HCT116 (cell line): ENCODE data around the gene TMEM269. TPM values are rescaled to one million over a fixed set of nuclear protein-coding genes. Genes with fewer than 3 reads are reported as not detected.

ENCODE experiments used
- ATAC-seq: fragments of 200-7000 bp; cut with Tn5 transposase; 2 replicates; pipeline ENCODE4 v1.9.1; 2020; ENCODE audit warnings: mild to moderate bottlenecking, moderate library complexity
- BruUV-seq: library from RNA; stranded (reverse); fragments of 400-500 nt; replicated peaks from 2 replicates; lab custom pipeline; 2021; lab: Mats Ljungman, UMichigan
- CTCF ChIA-PET: fragments of 300-600 bp; sonication (Branson Sonifier 250); formaldehyde crosslinking; loops from one replicate; lab custom pipeline; 2021; ENCODE audit warnings: antibody characterized with exemption; lab: Charles Lee
- POLR2A ChIA-PET: fragments of 300-600, 350-600 bp; sonication (Branson Sonifier 250); formaldehyde crosslinking; loops from one replicate; lab custom pipeline; 2021; ENCODE audit warnings: antibody characterized with exemption; lab: Charles Lee
- RAD21 ChIA-PET, 2 experiments: fragments of 300-600 bp; sonication (Branson Sonifier 250); formaldehyde crosslinking; loops; one replicate each; lab custom pipeline; 2023; ENCODE audit warnings: low total read pairs in 2 of 2; ENCODE audit not compliant: uncharacterized antibody in 2 of 2, unreplicated experiment in 2 of 2, low non-redundant PET in 1 of 2; lab: Charles Lee
- DNase-seq: peaks from one replicate; pipeline ENCODE4 v3.0.0-alpha.2; 2010; ENCODE audit warnings: low read depth, low spot score
- H2AFZ ChIP-seq: fragments of 200-600 bp; shearing (Covaris generic), sonication (generic); 2 replicates; pipeline ENCODE4 v1.6.1; 2017; ENCODE audit warnings: low read depth, mixed run types, mixed read lengths, antibody characterized with exemption, low read length; ENCODE audit not compliant: poor library complexity, severe bottlenecking
- H3K27ac ChIP-seq: 2 replicates; pipeline ENCODE4 v1.5.1; 2012; ENCODE audit warnings: low read depth, low read length
- H3K27me3 ChIP-seq: fragments of 200-600 bp; sonication (generic); 2 replicates; pipeline ENCODE4 v1.6.1; 2016; ENCODE audit warnings: mixed run types, low read length, mixed read lengths; ENCODE audit not compliant: insufficient read depth
- H3K36me3 ChIP-seq, 2 experiments: fragments of 200-500 bp in 1 of 2; fragments of 200-600 bp in 1 of 2; sonication (Bioruptor generic) in 1 of 2; sonication (generic) in 1 of 2; 2 replicates each; pipeline versions ENCODE4 v1.5.1 to v1.6.1; 2014 to 2016; ENCODE audit warnings: low read length in 2 of 2, inconsistent platforms in 1 of 2, mixed read lengths in 1 of 2, mixed run types in 1 of 2; ENCODE audit not compliant: insufficient read depth in 2 of 2, control insufficient read depth in 1 of 2
- H3K4me1 ChIP-seq, 2 experiments: fragments of 200-600 bp in 1 of 2; sonication (generic) in 1 of 2; 2 replicates each; pipeline versions ENCODE4 v1.5.1 to v1.6.1; 2012 to 2017; ENCODE audit warnings: low read length in 2 of 2, inconsistent platforms in 1 of 2, mild to moderate bottlenecking in 1 of 2, mixed read lengths in 1 of 2, mixed run types in 1 of 2, moderate library complexity in 1 of 2; ENCODE audit not compliant: insufficient read depth in 2 of 2, control insufficient read depth in 1 of 2
- H3K4me2 ChIP-seq: fragments of 200-600 bp; sonication (generic); 2 replicates; pipeline ENCODE4 v1.6.1; 2017; ENCODE audit warnings: mixed run types, low read length, mixed read lengths
- H3K4me3 ChIP-seq, 2 experiments: fragments of 200-600 bp in 1 of 2; sonication (generic) in 1 of 2; replicated peaks in 1 of 2; 2 replicates each; pipeline ENCODE4 v1.5.1; 2011 to 2016; ENCODE audit warnings: low read length in 2 of 2, control low read depth in 1 of 2, low read depth in 1 of 2, mild to moderate bottlenecking in 1 of 2, mixed read lengths in 1 of 2, mixed run types in 1 of 2
- H3K79me2 ChIP-seq: fragments of 200-600 bp; sonication (generic); 2 replicates; pipeline ENCODE4 v1.6.1; 2017; ENCODE audit warnings: mild to moderate bottlenecking, mixed run types, low read length, moderate library complexity, mixed read lengths; ENCODE audit not compliant: insufficient read depth
- H3K9ac ChIP-seq: fragments of 200-600 bp; sonication (generic); 2 replicates; pipeline ENCODE4 v1.6.1; 2016; ENCODE audit warnings: low read length, mixed read lengths
- H3K9me2 ChIP-seq: fragments of 200-600 bp; sonication (generic), shearing (Covaris generic); 2 replicates; pipeline ENCODE4 v1.6.1; 2017; ENCODE audit warnings: mixed run types, mild to moderate bottlenecking, moderate library complexity; ENCODE audit not compliant: insufficient read depth
- H3K9me3 ChIP-seq, 2 experiments: fragments of 200-500 bp in 1 of 2; fragments of 200-600 bp in 1 of 2; sonication (Bioruptor generic) in 1 of 2; sonication (generic) in 1 of 2; 2 replicates each; pipeline ENCODE4 v1.6.1; 2014 to 2017; ENCODE audit warnings: low read length in 2 of 2, mixed read lengths in 2 of 2, inconsistent platforms in 1 of 2, low read depth in 1 of 2, mild to moderate bottlenecking in 1 of 2, mixed run types in 1 of 2, moderate library complexity in 1 of 2; ENCODE audit not compliant: control insufficient read depth in 1 of 2, insufficient read depth in 1 of 2
- H4K20me1 ChIP-seq: fragments of 200-600 bp; sonication (generic), shearing (Covaris generic); 2 replicates; pipeline ENCODE4 v1.6.1; 2017; ENCODE audit warnings: mixed run types, mild to moderate bottlenecking, moderate library complexity; ENCODE audit not compliant: insufficient read depth
- CBX3 ChIP-seq: IDR thresholded peaks from 2 replicates; pipeline ENCODE4 v1.6.1; 2012; ENCODE audit warnings: low read depth
- CTCF ChIP-seq, 3 experiments: fragments of 200-600 bp in 1 of 3; sonication (generic) in 1 of 3; IDR thresholded peaks in 2 of 3; conservative IDR thresholded peaks in 1 of 3; 2 replicates each; pipeline ENCODE4 v1.5.1; 2012 to 2017; ENCODE audit warnings: low read depth in 2 of 3, low read length in 2 of 3, antibody characterized with exemption in 1 of 3, borderline replicate concordance in 1 of 3, control low read depth in 1 of 3, mild to moderate bottlenecking in 1 of 3, mixed read lengths in 1 of 3, mixed run types in 1 of 3, moderate library complexity in 1 of 3; ENCODE audit not compliant: insufficient read depth in 1 of 3
- EGR1 ChIP-seq: IDR thresholded peaks from 2 replicates; pipeline ENCODE4 v1.6.1; 2012; ENCODE audit warnings: low read depth
- EZH2phosphoT487 ChIP-seq: fragments of 200-600 bp; IDR thresholded peaks from 2 replicates; pipeline ENCODE4 v1.6.1; 2018; ENCODE audit warnings: antibody characterized with exemption, borderline replicate concordance
- JUND ChIP-seq: IDR thresholded peaks from 2 replicates; pipeline ENCODE4 v1.6.1; 2012
- MAX ChIP-seq: IDR thresholded peaks from 2 replicates; pipeline ENCODE4 v1.6.1; 2012
- POLR2AphosphoS5 ChIP-seq: IDR thresholded peaks from 2 replicates; pipeline ENCODE4 v1.6.1; 2011; ENCODE audit warnings: mild to moderate bottlenecking, low read depth, low read length, moderate library complexity
- SP1 ChIP-seq: IDR thresholded peaks from 2 replicates; pipeline ENCODE4 v1.6.1; 2012; ENCODE audit warnings: low read depth
- YY1 ChIP-seq: IDR thresholded peaks from 2 replicates; pipeline ENCODE4 v1.6.1; 2011; ENCODE audit warnings: low read length, low read depth, moderate library complexity, mild to moderate bottlenecking; ENCODE audit not compliant: insufficient replicate concordance; ENCODE audit errors: extremely low read depth
- ZFX ChIP-seq: fragments of 450-650 bp; IDR thresholded peaks from 2 replicates; pipeline ENCODE4 v1.6.1; 2017
- intact Hi-C: fragments of 100-400 bp; cut with micrococcal nuclease; formaldehyde crosslinking; loops from 2 replicates; pipeline ENCODE4 v1.10.0; 2022
- total RNA-seq: library from RNA; stranded (reverse); gene quantifications from one replicate; pipeline ENCODE4 v1.2.1, GENCODE V29; 2021; ENCODE audit not compliant: unreplicated experiment

The TMEM269 gene
- total RNA-seq, 1 experiment from 2014 or later = 0.34 TPM

DNA sequence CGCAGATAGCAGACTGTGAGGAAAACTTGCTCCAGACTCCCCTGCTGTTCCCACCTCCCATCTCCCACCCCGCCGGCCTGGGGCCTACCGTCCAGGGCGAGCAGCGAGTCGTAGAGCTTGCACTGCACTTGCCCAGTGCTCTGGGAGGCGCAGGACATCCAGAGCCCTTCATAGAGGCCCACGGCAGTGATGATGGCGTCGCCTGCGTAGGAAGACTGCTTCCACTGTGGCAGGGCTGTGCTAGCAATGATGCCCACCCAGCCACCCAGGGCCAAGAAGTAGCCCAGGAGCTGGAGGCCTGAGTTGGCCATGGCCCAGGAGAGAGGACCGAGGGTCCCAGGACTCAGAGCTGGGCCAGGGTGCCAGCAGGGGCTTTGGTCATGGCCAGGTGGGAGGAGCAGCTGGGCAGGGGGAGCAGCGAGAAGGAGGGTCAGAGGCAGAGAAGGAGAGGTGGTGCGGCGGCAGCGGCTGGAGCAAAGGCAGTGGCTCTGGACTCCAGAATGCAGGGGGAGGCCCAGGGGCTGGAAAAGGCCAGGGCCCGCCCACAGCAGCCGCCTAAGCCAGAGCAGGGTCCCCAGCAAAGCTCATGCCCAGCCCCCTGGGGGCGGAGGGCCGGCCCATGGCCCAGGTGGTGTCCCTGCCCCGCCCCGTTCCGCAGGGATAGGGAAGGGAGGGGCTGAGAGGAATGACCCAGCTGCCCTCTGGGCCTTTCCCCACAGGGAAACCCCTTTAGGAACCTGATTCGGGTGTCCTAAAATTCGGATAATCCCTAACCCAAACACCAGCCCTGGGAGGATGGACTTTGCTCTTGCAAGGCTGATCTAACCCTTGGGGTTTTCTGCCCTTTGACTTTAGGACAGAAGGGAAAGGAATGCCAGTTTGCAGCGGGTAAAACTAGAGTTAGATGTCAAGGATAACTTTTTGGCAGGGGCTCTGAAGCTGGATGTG, 44.8 kb upstream of the TMEM269 start, which contains the start of gene CLDN19:
CLDN19 (minus strand) TSS at position 484 of the 948 bp plus-strand sequence; CDS start at position 311, 173 bp downstream.
- H3K9me3 ChIP-seq = no peaks in the 10 kb centered on the region
- no peaks in the 10 kb centered on the region for H4K20me1 ChIP-seq
- no peak within 1 kb of the TSS for H3K27ac ChIP-seq
- no peak within 1 kb of the TSS for H3K4me3 ChIP-seq
- no peak within 1 kb of the TSS for H3K9ac ChIP-seq
- POLR2A ChIA-PET = no interaction called here
- no peaks in the 10 kb centered on the region for H3K27me3 ChIP-seq
- CTCF ChIA-PET = no interaction called here
- intact Hi-C loops = loop anchor here (10.0 kb wide), 2 partner anchors 395 to 565 kb away; no protein-coding TSS in a partner anchor
- no TSS peak for BruUV-seq
- no peak within 1 kb of the TSS for H3K4me2 ChIP-seq
- no peaks in the 10 kb centered on the region for H3K79me2 ChIP-seq
- TF ChIP-seq POLR2AphosphoS5 = no peak
- TF ChIP-seq SP1 = no peak
- no peak for TF ChIP-seq JUND
- TF ChIP-seq ZFX = no peak
- TF ChIP-seq MAX = no peak
- no peak for TF ChIP-seq CBX3
- TF ChIP-seq EGR1 = no peak
- TF ChIP-seq CTCF (IDR thresholded peaks at IDR 0.05 in 2 of 3, conservative IDR thresholded peaks at IDR 0.05 in 1 of 3; ENCODE audit: borderline replicate concordance in 1 of 3, insufficient read depth in 1 of 3, low read depth in 2 of 3, low read length in 2 of 3) = no peak
- TF ChIP-seq YY1 = no peak
- TF ChIP-seq EZH2phosphoT487 = no peak
- peaks cover 0 to 6% of the 10 kb centered on the region in 2 experiments; a peak in 3 of 4 replicates for H3K4me1 ChIP-seq
- DNase-seq (no peak), ATAC-seq (no peak)
- no peak within 1 kb of the TSS for H2AFZ ChIP-seq
- no peaks in the 10 kb centered on the region for H3K36me3 ChIP-seq
- no peaks in the 10 kb centered on the region for H3K9me2 ChIP-seq
- RAD21 ChIA-PET = no interaction called here
